Renal pelvis (tissue), 4 donors: Measurements from ENCODE around the gene HSPA4. TPM values are rescaled to one million over a fixed set of nuclear protein-coding genes. Genes with fewer than 3 reads are reported as not detected.

Experiments used
- DNase-seq: peaks from one replicate; pipeline ENCODE4 v3.0.0-alpha.2; 2013
- polyA plus RNA-seq, 3 donors: library from polyadenylated mRNA; unstranded; fragments of 120-200 nt; gene quantifications; one replicate each; pipeline ENCODE4 v1.2.1, GENCODE V29; 2013; ENCODE audit not compliant: insufficient read length in 3 of 3

HSPA4 gene
- polyA plus RNA-seq, 3 donors, result 110 to 138 (median 131) TPM

DNA sequence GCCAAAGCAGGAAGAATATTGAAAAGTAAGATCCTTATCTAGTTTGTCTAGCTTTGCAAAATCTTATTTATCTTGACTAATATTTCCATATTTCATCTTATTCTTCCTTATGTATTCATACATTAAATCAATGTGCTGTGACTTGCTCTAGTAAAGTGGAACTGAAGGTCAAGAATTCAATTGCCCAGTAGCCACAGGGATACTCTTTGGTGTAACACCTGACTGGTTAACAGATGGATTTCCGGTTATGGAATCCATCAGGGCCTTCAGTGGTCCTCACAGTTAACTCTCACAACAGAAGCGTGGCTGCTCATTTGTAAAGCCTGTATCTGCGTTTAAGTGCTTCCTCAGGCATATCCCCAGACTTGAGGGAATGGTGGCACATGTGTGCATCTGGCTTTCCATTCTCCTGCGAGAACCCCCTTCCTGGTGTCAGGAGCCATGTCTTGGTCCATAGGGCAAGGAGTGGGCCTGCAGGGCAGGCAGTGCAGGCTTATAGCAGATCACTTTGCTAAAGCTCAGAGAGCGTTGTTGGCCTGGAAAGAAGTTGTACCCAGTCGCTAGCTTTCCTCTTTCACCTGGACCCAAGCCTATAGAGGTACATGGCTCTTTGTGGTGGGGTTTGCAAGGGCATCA is 99.2 kb downstream of the HSPA4 start:
- no peak for DNase-seq

DNA sequence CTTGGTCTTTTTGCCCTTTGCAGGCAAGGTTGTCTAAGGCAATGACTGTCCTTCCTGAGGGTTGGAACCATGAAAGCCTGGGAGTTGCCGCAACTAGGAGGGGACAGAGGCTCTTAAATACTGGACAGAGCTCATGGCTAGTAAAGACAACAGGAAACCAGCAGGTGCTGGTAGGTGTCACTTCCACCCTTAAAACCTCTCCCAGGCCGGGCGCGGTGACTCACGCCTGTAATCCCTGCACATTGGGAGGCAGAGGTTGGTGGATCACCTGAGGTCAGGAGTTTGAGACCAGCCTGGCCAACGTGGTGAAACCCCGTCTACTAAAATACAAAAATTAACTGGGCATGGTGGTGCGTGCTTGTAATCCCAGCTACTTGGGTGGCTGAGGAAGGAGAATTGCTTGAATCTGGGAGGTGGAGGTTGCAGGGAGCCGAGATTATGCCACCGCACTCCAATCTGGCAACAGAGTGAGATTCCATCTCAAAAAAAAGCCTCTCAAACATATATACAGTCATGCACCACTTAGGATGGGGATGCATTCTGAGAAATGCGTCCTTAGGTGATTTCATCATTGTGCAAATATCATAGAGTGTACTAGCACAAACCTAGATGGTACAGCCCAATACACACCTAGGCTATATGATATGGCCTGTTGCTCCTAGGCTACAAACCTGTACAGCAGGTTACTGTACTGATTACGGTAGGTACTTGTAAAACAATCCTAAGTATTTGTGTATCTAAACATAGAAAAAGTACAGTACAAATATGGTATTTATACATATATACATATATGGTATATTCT is 102.7 kb downstream of the HSPA4 start:
- no peak for DNase-seq

DNA sequence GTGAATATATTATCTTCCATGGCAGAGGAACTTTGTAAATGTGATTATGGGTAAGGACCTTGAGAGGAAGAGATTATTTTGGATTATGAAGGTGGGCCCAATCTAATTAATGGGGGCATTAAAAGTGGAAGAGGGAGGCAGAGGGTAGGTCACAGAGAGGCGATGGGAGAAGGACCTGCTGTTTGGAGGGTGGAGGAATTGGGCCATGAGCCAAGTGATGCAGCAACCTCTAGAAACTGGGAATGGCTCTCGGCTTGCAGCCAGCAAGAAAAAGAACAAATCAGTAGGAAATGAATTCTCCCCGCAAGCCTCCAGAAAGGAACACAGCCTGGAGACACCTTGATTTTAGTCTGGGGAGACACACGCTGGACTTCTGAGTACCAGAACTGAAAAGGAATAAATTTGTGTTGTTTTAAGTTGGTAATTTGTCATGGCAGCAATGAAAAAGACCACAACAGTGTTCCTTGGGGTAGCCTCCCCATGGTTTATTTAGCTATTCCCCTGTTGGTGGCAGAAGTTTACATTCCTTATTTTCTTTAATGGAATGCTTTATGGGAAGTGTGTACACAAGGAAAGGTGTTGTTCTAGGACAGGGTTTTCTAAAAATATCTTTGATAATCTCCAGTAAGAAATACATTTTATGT is 103.6 kb downstream of the HSPA4 start:
- no peak for DNase-seq

Other genes with a start within 250 kb of the HSPA4 start
- gene SOWAHA, start 238.7 kb upstream of the HSPA4 start, polyA plus RNA-seq, result 1 to 10 TPM; 3.9 to 5.2 (median 4.9) TPM
- 10 to 100 TPM; 12.7 to 20.9 (median 20.6) TPM for gene SHROOM1, start 221.4 kb upstream of the HSPA4 start, polyA plus RNA-seq
- gene GDF9, start 185.5 kb upstream of the HSPA4 start, polyA plus RNA-seq, result 1 to 10 TPM; 1.1 to 2.2 (median 2.0) TPM
- gene UQCRQ, start 185.4 kb upstream of the HSPA4 start, polyA plus RNA-seq, result 100 to 1,000 TPM; 199 to 253 (median 242) TPM
- 1 to 10 TPM; 4.0 to 9.9 (median 8.0) TPM for gene LEAP2, start 178.3 kb upstream of the HSPA4 start, polyA plus RNA-seq
- 10 to 100 TPM; 52.5 to 67.5 (median 64.0) TPM for gene AFF4, start 88.4 kb upstream of the HSPA4 start, polyA plus RNA-seq
- gene ZCCHC10, start 25.5 kb upstream of the HSPA4 start, polyA plus RNA-seq, result 10 to 100 TPM; 29.5 to 33.1 (median 30.9) TPM